Sigmoid colon (tissue), 4 donors: ENCODE data around the gene PHOX2B.

ENCODE experiments used
- EP300 ChIP-seq, 4 donors: sonication (generic); formaldehyde crosslinking; IDR thresholded peaks; one replicate each; pipeline ENCODE4 v1.6.1; 2017; ENCODE audit warnings: antibody characterized with exemption in 4 of 4
- POLR2A ChIP-seq, 2 donors: fragments of 450-650 bp; IDR thresholded peaks; one replicate each; pipeline ENCODE4 v1.6.1; 2016; ENCODE audit warnings: antibody characterized with exemption in 2 of 2, mild to moderate bottlenecking in 2 of 2, moderate library complexity in 2 of 2
- POLR2AphosphoS5 ChIP-seq, 4 donors: sonication (generic); formaldehyde crosslinking; IDR thresholded peaks; one replicate each; pipeline ENCODE4 v1.6.1; 2017; ENCODE audit warnings: antibody characterized with exemption in 4 of 4
- TF ChIP-seq, protein P1 (sequence below), 4 experiments: fragments of 450-650 bp in 3 of 4; fragments of 200-600 bp in 1 of 4; IDR thresholded peaks; one replicate each; pipeline ENCODE4 v1.5.1; 2016 to 2019; ENCODE audit warnings: antibody characterized with exemption in 4 of 4, mild to moderate bottlenecking in 3 of 4, moderate library complexity in 2 of 4

DNA sequence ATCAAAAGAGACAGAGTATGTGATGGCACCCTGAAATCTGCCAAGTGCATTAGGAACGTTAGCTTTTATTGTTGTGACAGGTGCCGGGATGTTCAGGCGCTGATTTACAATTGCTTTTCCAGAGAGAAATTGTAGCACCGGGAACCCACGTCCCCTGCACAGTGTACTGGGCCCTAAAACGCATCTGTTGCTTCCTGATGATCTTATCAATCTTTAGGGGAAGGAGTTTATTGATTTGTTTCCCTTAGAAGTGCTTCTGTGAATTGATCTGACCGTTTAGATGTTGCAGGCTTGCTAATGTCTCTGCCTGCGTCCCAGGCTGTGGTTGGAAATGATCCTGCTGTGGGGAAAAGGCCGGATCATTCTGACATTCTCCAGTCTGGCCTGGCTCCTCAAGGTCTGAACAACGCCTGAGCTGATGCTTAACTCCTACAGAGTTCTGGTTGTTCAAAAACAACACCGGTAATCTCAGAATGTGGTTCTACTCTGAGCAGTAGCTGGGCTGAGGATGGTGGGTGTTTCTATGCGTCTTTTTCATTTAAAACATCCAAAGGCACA, 16.9 kb downstream of the PHOX2B start:
- TF ChIP-seq POLR2A (IDR thresholded peaks at IDR 0.05): no peak
- TF ChIP-seq POLR2AphosphoS5 (IDR thresholded peaks at IDR 0.05): no peak
- TF ChIP-seq, protein P1, sequence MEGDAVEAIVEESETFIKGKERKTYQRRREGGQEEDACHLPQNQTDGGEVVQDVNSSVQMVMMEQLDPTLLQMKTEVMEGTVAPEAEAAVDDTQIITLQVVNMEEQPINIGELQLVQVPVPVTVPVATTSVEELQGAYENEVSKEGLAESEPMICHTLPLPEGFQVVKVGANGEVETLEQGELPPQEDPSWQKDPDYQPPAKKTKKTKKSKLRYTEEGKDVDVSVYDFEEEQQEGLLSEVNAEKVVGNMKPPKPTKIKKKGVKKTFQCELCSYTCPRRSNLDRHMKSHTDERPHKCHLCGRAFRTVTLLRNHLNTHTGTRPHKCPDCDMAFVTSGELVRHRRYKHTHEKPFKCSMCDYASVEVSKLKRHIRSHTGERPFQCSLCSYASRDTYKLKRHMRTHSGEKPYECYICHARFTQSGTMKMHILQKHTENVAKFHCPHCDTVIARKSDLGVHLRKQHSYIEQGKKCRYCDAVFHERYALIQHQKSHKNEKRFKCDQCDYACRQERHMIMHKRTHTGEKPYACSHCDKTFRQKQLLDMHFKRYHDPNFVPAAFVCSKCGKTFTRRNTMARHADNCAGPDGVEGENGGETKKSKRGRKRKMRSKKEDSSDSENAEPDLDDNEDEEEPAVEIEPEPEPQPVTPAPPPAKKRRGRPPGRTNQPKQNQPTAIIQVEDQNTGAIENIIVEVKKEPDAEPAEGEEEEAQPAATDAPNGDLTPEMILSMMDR (IDR thresholded peaks at IDR 0.05): no peak
- no peak for TF ChIP-seq EP300 (IDR thresholded peaks at IDR 0.05)
